ENCODE results near the gene EIF1AD.
"Not testable (repeated sequence)": the region's sequence is repeated elsewhere in the genome, so short reads cannot be mapped to it uniquely, and the experiment has no call there.

Gene EIF1AD

DNA sequence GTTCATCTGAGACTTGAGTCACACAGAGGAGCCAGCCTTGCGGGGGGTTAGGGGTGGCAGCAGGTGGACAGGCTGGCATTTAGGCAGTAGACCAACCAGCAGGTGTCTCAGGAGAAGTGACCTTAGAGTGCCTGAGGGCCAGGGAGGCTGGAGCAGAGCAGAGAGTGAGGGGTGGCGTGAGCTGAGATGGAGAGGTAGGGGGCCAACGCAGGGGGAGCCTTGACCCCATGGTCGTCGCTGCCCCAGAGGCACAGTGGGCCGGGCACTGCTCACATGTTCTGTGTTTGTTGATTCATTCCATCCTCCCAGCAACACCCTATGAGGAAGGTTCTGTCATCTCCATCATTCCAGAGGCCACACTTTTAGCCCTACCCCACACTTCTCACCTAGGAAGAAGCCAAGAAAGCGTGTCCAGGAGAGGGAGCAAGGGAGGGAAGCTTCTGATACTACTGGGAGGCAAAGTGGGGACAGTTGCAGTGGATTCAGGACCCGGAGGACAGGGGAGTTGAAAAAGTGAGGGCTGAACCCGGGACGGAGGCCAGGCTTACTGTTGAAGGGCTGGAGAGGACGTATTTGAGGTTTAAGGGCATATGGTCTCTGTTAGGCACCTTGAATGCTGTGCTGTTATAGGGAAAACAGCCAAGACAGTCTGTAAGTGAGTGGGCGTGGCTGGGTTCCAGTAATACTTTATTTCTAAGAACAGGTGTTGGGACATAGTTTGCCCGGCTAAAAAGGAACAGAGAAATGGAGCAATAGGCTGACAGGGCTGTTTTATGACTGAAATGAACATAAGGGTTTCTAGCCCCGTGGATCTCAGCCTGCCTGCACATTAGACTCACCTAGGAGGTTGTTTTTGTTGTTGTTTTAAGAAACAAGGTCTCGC is 33.1 kb downstream of the EIF1AD start:
- DNase-seq (ENCODE audit: low read depth) = no peak

DNA sequence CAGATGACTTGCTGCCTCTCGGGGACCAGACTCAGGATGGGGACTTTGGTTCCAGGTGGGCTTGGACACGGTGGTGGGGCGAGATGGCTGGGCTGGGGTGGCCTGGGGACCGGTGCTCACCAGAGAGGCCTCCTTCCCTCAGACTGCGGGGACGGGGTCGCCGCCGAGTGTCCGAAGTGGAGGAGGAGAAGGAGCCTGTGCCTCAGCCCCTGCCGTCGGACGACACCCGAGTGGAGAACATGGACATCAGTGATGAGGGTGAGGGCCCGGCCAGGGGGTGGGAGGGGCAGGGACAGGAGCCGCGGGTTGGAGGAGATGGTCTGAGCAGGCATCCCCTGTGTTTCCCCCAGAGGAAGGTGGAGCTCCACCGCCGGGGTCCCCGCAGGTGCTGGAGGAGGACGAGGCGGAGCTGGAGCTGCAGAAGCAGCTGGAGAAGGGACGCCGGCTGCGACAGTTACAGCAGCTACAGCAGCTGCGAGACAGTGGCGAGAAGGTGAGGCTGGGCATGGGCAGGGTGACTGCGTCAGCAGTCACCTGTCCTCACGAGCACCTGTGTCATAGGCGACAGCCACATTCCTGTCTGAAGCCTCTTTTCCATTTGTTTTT is 34.5 kb downstream of the EIF1AD start:
- no peak for DNase-seq (ENCODE audit: low read depth)

DNA sequence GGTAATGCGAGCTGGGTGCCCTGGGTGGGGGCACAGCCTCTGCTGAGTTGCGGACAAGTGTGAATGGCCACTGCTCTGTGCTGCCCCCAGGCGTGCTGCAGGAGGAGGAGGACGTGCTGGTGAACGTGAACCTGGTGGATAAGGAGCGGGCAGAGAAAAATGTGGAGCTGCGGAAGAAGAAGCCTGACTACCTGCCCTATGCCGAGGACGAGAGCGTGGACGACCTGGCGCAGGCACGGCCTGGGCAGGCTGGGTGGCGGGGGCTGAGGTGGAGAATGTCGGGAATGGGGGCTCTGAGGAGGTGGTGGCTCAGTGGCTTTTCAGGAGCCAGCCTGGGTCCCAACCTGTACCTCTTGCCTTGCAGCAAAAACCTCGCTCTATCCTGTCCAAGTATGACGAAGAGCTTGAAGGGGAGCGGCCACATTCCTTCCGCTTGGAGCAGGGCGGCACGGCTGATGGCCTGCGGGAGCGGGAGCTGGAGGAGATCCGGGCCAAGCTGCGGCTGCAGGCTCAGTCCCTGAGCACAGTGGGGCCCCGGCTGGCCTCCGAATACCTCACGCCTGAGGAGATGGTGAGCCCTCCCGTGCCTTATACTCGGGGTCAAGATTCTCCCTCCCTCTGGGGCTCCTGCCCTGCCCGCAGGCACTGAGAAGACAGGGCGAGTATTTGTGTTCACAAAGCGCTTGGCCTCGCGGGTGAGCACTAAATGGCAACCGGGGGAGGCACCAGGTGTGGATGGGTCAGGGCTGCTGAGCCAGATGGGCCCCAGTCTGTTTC is 35.8 kb downstream of the EIF1AD start:
- no peak for DNase-seq (ENCODE audit: low read depth)

DNA sequence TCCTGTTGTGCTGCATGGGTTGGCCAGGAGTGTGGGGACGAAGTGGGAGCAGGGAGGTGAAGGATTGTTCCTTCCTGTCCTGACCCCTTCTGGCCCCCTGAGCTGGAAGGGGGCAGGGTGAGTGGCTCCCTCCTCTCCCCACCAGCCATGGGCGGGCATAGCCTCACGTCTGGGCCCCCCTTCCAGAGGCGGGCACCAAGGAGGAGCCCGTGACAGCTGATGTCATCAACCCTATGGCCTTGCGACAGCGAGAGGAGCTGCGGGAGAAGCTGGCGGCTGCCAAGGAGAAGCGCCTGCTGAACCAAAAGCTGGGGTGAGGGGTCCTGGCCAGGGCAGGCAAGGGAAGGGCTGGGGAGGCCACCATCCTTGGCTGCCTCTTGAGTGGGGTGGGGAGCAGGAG is 37.1 kb downstream of the EIF1AD start:
- no peak for DNase-seq (ENCODE audit: low read depth)

DNA sequence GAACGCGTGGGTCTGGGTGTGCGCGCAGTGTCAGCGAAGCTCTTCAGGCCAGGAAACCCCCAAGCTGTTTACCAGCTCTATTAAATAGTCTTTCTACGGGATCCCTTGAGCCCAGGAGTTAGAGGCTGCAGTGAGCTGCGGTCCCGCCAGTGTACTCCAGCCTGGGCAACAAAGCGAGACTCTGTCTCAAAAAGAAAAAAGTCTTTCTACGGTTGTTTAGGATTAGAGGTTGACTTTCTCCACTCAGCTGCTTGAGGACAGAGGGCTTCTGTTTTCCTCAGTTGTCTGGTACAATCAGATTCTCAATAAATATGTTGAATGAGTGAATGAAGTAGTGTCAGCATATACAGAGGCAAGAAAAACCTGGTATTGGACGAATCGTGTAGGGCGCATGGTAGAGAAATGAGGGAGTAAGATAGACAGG is 39.8 kb downstream of the EIF1AD start:
- DNase-seq (ENCODE audit: low read depth) = no peak

DNA sequence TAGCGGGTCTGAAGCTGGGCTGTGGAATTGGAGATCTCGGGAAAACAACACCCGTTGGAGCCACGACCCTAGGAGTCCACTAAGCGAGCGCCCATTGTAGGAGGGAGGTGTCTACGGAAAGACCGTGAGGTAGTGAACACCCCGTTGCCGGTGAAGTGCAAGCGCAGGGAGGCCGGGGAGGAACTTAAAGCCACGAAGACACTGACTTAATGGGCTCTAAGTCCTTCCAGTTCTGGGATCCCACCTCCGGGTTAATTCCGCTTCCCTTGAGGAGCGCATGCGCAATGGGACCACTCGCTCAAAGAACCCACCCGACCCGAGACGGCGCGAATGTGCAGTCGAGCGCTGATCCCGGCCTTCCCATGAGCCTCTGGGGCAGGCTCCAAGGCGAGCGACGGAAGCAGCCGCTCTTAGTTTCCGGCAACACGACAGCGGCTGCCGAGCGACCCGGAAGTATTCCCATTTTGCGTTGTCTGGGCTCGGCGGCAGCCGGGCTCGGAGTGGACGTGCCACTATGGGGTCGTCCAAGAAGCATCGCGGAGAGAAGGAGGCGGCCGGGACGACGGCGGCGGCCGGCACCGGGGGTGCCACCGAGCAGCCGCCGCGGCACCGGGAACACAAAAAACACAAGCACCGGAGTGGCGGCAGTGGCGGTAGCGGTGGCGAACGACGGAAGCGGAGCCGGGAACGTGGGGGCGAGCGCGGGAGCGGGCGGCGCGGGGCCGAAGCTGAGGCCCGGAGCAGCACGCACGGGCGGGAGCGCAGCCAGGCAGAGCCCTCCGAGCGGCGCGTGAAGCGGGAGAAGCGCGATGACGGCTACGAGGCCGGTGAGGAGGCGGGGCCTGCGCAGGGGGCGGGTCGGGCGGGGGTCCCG is 40.5 kb downstream of the EIF1AD start, which contains the start of gene SART1:
TSS of gene SART1 (plus strand) at position 468 of the 874 bp plus-strand sequence. CDS start at position 515, 47 bp downstream.
- DNase-seq (ENCODE audit: low read depth) = peak; percentile 95

DNA sequence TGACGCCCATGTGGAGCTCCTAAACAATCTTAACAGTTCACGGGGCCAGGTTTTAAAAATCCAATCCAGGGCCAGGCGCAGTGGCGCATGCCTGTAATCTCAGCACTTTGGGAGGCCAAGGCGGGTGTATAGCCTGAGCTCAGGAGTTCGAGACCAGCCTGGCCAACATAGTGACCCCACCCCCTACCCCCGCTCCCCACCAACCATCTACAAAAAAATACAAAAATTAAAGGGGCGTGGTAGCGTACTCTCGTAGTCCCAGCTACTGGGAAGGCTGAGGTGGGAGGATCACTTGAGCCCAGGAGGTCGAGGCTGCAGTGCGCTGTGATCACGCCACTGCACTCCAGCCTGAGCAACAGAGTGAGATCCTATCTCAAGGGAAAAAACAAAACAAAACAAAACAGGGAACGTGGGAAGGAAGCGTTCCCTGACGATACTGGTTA is 41.1 kb downstream of the EIF1AD start:
- DNase-seq (ENCODE audit: low read depth) = no peak

DNA sequence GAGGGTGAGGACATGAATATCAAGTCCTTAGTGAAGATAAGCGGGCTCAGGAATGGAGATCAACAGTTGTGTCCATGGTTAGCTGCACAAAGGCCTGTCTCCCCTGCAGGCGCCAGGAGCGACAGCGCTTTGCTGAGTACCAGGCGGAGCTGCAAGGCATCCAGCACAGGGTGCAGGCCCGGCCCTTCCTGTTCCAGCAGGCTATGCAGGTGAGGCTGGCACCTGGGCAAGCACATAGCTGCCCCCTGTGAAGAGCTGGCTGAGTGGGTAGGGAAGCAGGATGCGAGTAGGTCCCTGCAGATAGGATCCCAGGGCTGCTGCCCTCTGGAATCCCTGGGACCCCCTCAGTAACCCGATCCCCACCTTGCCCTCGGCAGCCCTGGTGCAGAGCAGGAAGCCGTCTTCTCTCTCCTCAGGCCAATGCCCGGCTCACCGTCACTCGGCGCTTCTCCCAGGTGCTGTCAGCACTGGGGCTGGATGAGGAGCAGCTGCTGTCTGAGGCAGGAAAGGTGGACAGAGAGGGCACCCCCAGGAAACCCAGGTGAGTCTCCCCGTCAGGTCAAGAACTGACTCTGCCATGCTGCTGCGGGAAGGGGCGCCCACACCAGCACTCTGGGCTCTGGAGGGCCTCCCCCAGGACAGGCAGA is 43.1 kb downstream of the EIF1AD start:
- DNase-seq (ENCODE audit: low read depth) = no peak

DNA sequence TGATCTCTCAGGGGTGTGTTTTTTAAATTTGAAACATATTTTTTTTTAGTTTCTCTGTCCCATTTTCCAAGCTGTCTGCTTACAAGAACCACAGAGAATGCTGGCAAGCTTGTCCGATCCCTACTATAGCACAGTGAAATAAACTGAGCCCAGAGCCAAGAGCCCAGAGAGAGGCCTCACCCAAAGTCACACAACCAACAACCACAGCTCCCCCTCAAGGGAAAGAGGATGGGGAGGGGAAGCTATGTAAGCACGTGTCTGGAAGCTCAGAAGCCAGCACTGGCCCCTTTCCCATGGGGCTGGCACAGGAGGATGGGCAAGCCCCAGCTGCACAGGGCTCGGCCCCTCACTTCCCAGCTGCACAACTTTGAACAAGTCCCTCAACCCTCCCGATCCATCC is 43.7 kb downstream of the EIF1AD start:
- DNase-seq (ENCODE audit: low read depth) = no peak

DNA sequence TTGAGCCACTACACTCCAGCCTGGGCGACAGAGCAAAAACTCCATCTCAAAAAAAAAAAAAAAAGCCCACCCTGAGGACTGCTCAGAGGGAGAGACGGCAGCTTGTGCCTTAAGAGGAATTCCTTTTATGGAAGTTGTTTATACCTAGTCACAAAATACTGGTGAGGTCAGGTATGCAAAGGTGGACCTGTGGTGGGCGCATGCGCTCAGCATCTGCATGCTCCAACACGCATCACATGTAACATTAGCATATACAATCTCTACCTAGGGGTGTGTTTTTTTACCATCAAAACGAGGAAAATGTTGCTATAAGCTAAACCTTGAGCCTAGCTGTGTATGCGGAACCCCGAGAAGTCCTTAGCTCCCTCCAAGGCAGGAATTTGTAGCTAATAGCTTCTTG is 47.2 kb downstream of the EIF1AD start:
- DNase-seq (ENCODE audit: low read depth) = no peak

DNA sequence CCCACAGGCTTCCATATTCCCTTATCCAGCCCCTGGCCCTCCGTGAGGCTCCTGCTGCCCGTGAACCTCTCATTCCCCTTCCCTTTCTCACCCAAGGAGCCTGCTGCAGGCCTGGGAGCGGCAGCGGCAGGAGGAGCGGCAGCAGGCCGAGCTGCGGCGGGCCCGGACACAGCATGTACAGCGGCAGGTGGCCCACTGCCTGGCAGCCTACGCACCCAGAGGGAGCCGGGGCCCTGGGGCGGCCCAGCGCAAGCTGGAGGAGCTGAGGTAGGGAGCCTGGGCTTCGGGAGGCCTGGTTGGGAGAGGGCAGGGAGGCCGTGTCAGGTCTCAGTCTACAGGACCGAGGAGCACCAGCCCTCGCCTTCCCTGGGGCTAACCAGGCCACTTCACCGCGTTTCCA is 48.5 kb downstream of the EIF1AD start:
- no peak for DNase-seq (ENCODE audit: low read depth)

DNA sequence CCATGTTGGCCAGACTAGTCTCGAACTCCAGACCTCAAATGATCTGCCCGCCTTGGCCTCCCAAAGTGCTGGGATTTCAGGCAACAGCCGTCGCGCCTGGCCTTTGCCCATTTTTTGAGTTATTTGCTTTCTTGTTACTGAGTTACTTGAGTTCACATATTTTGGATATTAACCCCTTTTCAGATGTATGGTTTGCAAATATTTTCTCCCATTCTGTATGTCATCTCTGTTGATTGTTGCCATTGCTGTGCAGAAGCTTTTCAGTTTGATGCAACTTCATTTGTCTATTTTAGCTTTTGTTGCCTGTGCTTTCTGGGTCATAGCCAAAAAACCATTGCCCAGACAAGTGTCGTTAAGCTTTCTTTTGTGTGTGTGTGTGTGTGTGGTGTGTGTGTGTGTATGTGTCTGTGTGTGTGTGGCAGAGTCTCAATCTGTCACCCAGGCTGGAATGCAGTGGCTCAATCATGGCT is 49.9 kb downstream of the EIF1AD start:
- no peak for DNase-seq (ENCODE audit: low read depth)

DNA sequence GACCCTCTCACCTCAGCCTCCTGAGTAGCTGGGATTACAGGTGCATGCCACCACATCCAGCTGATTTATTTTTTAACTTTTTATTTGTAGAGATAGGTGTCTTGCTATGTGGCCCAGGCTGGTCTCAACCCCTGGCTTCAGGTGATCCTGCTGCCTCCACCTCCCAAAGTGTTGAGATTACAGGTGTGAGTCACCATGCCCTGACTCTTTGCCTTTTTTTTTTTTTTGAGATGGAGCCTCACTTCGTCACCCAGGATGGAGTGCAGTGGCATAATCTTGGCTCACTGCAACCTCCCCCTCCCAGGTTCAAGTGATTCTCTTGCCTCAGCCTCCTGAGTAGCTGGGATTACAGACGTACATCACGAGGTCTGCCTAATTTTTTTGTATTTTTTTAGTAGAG is 50.3 kb downstream of the EIF1AD start:
- DNase-seq (ENCODE audit: low read depth) = not testable (repeated sequence)

DNA sequence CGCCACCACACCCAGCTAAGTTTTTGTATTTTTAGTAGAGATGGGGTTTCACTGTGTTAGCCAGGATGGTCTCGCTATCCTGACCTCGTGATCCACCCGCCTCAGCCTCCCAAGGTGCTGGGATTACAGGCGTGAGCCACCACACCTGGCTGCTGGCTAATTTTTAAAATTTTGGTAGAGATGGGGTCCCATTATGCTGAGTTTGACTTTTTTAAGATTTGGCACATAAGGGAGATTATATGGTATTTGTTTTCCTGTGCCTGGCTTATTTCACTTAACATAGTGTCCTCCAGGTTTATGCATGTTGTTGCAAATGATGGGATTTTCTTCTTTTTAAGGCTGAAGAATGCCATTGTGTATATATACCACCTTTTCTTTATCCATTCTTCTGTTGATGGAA is 51.2 kb downstream of the EIF1AD start:
- DNase-seq (ENCODE audit: low read depth) = not testable (repeated sequence)

DNA sequence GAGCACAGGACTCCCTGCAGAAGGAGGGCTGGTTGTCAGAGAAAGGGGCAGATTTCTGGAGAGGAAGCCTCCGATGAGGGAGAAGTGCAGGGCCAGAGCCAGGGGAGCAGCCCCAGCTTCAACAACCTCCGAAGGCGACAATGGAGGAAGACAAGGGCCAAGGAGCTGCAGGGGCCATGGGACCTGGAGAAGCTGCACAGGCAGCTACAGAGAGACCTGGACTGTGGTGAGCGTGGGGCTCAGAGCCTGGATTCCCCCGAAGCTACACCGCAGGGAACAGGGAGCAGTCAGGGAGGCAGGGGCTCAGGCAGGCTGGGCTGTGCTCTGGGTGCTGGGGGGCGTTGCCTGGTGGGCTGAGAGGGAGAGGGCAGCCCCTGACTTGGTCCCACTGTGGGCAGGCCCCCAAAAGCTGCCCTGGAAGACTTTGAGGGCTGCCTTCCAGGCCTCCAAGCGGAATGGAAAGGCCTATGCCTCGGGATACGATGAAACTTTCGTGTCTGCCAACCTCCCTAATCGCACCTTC is 54.3 kb downstream of the EIF1AD start:
- DNase-seq (ENCODE audit: low read depth) = no peak

DNA sequence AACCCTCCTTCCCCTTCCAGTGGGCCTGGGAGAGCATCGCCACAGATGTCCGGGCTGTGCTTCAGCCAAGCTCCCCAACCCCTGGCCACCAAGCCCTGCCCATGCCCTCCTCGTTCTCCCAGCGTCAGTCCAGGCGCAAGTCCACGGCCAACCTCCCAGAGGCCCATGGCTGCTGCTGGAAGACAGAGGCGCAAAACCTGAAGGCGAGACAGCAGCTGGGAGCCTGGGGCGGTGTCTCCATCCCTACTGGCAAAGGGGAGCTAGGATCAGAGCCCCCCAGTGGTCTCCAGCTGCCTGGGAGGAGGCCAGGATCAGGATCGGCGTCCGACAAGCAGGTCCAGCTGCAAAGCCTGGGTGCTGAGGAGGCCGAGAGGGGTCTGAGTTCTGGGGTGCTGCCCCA is 54.8 kb downstream of the EIF1AD start:
- no peak for DNase-seq (ENCODE audit: low read depth)

DNA sequence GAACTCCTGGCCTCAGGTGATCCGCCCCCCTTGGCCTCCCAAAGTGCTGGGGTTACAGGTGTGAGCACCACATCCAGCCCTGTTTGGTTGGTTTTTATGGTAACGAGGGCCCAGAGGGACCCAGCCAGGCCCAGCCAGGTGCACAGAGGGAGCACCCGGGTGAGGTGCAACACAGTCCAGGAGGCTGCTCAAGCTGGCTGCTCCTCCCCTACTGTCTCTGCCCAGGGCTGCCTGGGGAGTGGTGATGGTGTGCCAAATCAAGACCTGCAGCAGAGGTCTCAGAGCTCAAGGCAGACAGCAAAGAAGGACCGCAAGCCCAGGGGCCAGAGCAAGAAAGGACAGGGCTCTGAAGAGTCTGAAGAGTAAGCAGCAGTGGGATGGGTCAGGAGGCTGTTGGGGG is 55.3 kb downstream of the EIF1AD start:
- no peak for DNase-seq (ENCODE audit: low read depth)

Measured in T follicular helper cell (primary cell).